ENCODE data around the gene OR2M4. TPM values are rescaled to one million over a fixed set of nuclear protein-coding genes. Genes with fewer than 3 reads are reported as not detected.
"Not testable (repeated sequence)": the region's sequence is repeated elsewhere in the genome, so short reads cannot be mapped to it uniquely, and the experiment has no call there.

Gene OR2M4, protein sequence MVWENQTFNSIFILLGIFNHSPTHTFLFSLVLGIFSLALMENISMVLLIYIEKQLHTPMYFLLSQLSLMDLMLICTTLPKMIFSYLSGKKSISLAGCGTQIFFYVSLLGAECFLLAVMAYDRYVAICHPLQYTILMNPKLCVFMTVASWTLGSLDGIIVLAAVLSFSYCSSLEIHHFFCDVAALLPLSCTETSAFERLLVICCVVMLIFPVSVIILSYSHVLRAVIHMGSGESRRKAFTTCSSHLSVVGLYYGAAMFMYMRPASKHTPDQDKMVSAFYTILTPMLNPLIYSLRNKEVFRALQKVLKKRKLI
- not detected for polyA plus RNA-seq (2012; ENCODE audit: missing spikeins)

- no peak for FAIRE-seq
- DNase-seq (ENCODE audit: insufficient read length) = no peak
- no peak for TF ChIP-seq POLR2AphosphoS5 (IDR thresholded peaks at IDR 0.05; ENCODE audit: low read depth, low read length)
- no peak for TF ChIP-seq TAF1 (IDR thresholded peaks at IDR 0.05; ENCODE audit: borderline replicate concordance, low read depth, low read length)
- TF ChIP-seq POLR2A (IDR thresholded peaks at IDR 0.05; ENCODE audit: low read depth, low read length) = no peak
Measured at GRCh38 chr1:248231117-248231516, at the start of gene OR2M4. TSS of gene OR2M4 (plus strand) at chr1:248231417. CDS start at chr1:248238929, 7,512 bp downstream.

GRCh38 chr1:248183996-248184395 lies 47.2 kb upstream of the OR2M4 start:
- TF ChIP-seq TAF1 (IDR thresholded peaks at IDR 0.05; ENCODE audit: borderline replicate concordance, low read depth, low read length) (no peak), POLR2AphosphoS5 (IDR thresholded peaks at IDR 0.05; ENCODE audit: low read depth, low read length) (no peak), POLR2A (IDR thresholded peaks at IDR 0.05; ENCODE audit: low read depth, low read length) (no peak)
- no peak for DNase-seq (ENCODE audit: insufficient read length)
- FAIRE-seq = no peak

DNA sequence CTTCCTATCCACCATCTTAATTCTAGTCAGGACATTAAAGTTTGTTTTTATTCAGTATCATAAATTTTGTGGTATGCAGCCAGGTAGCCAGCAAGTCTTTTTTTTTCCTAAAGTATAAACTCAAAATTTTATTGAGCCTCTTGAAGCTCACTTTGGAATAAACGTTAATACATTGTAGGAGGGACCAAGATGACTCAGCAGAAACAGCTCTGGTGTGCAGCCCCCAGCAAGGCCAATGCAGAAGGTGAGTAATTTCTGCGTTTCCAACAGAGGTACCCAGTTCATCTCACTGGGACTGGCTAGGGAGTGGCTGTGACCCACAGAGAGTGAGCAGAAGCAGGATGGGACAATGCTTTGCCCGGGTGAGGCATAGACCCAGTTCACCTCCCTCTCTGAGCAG lies 43.9 kb upstream of the OR2M4 start:
- no peak for DNase-seq (ENCODE audit: insufficient read length)

DNA sequence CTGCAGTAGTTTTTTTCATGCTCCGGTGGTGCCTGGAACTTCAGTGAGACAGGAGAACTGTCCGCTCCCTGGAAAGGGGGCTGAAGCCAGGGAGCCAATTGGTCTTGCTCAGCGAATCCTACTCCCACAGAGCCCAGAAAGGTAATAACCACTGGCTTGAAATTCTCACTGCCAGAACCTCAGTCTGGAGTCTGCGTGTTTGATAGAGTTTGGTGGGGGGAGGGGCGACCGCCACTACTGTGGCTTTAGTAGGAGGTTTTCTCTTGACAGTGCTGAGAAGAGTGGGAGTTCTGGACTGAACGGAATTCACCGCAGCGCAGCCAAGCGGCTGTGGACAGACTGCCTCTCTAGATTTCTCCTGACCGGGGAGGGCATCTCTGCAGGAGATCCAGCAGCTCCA lies 42.2 kb upstream of the OR2M4 start:
- DNase-seq (ENCODE audit: insufficient read length) (no peak), FAIRE-seq (no peak)
- TF ChIP-seq TAF1 (IDR thresholded peaks at IDR 0.05; ENCODE audit: borderline replicate concordance, low read depth, low read length) (no peak), POLR2AphosphoS5 (IDR thresholded peaks at IDR 0.05; ENCODE audit: low read depth, low read length) (no peak), POLR2A (IDR thresholded peaks at IDR 0.05; ENCODE audit: low read depth, low read length) (no peak)

More for the DNA sequence above, 43.9 kb upstream of the OR2M4 start:
- TF ChIP-seq POLR2AphosphoS5 (IDR thresholded peaks at IDR 0.05; ENCODE audit: low read depth, low read length) = no peak
- no peak for TF ChIP-seq POLR2A (IDR thresholded peaks at IDR 0.05; ENCODE audit: low read depth, low read length)
- no peak for TF ChIP-seq TAF1 (IDR thresholded peaks at IDR 0.05; ENCODE audit: borderline replicate concordance, low read depth, low read length)
- FAIRE-seq = no peak

- FAIRE-seq (no peak), DNase-seq (ENCODE audit: insufficient read length) (no peak)
- no peak for TF ChIP-seq TAF1 (IDR thresholded peaks at IDR 0.05; ENCODE audit: borderline replicate concordance, low read depth, low read length)
- TF ChIP-seq POLR2AphosphoS5 (IDR thresholded peaks at IDR 0.05; ENCODE audit: low read depth, low read length) = no peak
- TF ChIP-seq POLR2A (IDR thresholded peaks at IDR 0.05; ENCODE audit: low read depth, low read length) = no peak
Measured at GRCh38 chr1:248194117-248194516, 37.1 kb upstream of the OR2M4 start.

DNA sequence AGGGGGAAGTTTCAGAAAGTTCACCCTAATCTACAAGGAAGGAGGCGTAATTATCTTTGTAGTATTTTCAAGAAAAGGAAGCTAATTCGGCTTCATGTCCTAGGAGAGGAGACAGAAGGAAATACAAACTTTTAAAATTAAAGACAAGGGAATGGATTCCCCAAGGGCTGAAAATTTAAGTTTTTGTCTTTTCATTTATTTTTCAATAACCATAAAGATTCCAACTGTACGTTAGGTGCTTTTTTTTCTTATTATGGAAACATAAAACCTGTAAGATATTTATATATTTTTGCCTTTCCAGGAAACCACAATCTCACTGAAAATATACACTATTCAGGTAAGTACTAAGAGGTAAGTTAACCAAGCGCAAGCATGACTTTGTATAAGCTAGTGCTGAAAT lies 34.3 kb upstream of the OR2M4 start, which contains the start of gene OR2M3:
TSS of gene OR2M3 (plus strand) at position 301 of the 400 bp plus-strand sequence. CDS start 5,803 bp downstream, outside the sequence.
- FAIRE-seq (no peak), DNase-seq (ENCODE audit: insufficient read length) (no peak)
- no peak for TF ChIP-seq POLR2AphosphoS5 (IDR thresholded peaks at IDR 0.05; ENCODE audit: low read depth, low read length)
- TF ChIP-seq POLR2A (IDR thresholded peaks at IDR 0.05; ENCODE audit: low read depth, low read length) = no peak
- no peak for TF ChIP-seq TAF1 (IDR thresholded peaks at IDR 0.05; ENCODE audit: borderline replicate concordance, low read depth, low read length)

DNA sequence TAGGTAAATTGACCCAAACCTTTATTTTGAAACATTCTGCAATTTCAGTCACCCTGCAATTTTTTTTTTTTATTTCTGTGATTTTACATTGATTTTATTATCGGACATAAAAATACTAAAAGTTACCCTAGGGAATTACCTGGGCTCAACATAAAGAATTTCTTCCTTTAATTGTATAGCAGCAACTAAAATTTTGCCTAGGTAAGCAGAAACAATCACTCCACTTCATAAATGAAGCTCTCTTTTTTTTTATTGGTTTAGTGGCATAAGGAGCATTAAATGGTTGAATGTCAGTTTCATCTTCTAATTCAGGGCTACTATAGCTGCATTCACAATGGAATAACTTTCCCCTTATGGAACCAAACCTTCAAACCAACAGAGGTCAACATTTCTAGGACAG lies 15.3 kb upstream of the OR2M4 start:
- DNase-seq (ENCODE audit: insufficient read length) (no peak), FAIRE-seq (no peak)
- no peak for TF ChIP-seq POLR2AphosphoS5 (IDR thresholded peaks at IDR 0.05; ENCODE audit: low read depth, low read length)
- TF ChIP-seq POLR2A (IDR thresholded peaks at IDR 0.05; ENCODE audit: low read depth, low read length) = no peak
- TF ChIP-seq TAF1 (IDR thresholded peaks at IDR 0.05; ENCODE audit: borderline replicate concordance, low read depth, low read length) = no peak

DNA sequence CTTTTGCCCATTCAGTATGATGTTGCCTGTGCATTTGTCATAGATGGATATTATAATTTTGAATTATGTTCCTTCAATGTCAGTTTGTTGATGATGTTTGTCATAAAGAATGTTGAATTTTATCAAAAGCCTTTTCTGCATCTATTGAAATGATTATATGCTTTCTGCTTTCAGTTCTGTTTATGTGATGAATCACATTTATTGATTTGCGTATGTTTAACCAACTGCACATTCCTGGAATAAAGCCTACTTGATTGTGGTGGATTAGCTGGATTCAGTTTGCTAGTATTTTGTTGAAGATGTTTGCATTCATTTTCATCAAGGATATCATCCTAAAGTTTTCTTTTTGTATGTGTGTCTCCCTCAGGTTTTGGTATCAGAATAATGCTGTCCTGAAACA lies 5.7 kb upstream of the OR2M4 start:
- FAIRE-seq = no peak
- no peak for DNase-seq (ENCODE audit: insufficient read length)
- TF ChIP-seq POLR2AphosphoS5 (IDR thresholded peaks at IDR 0.05; ENCODE audit: low read depth, low read length) = no peak
- TF ChIP-seq TAF1 (IDR thresholded peaks at IDR 0.05; ENCODE audit: borderline replicate concordance, low read depth, low read length) = no peak
- no peak for TF ChIP-seq POLR2A (IDR thresholded peaks at IDR 0.05; ENCODE audit: low read depth, low read length)

DNA sequence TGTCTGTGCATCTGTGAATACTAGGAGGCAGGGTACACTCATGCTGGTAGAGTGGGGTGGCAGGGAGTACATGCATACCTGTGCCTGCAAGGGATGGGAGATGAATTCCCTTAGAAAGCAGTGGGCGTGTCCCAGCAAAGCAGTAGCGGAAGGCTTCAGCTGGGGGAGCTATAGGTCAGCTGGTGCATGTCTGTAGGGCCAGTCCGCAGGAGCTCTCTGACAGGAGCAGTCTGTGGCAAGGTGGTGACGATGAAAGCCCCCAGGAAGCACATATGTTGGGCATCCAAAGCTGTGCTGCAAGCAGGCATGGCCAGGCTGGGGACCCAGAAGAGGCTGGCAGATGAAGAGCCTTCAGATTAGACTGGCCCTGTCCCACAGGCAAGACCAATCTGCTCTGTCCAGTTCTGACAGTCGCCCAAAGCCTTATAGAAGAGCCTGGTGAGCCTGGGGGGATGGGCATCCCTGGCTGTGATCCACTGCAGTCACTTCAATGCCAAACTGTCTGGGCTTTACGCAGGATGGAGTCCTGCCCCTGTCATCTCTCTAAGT lies 1.8 kb upstream of the OR2M4 start:
- DNase-seq (ENCODE audit: insufficient read length) (no peak), FAIRE-seq (no peak)
- TF ChIP-seq POLR2AphosphoS5 (IDR thresholded peaks at IDR 0.05; ENCODE audit: low read depth, low read length) = no peak
- TF ChIP-seq POLR2A (IDR thresholded peaks at IDR 0.05; ENCODE audit: low read depth, low read length) = no peak

GRCh38 chr1:248239478-248239877 lies 8.3 kb downstream of the OR2M4 start:
- no peak for TF ChIP-seq POLR2A (IDR thresholded peaks at IDR 0.05; ENCODE audit: low read depth, low read length)
- TF ChIP-seq POLR2AphosphoS5 (IDR thresholded peaks at IDR 0.05; ENCODE audit: low read depth, low read length) = no peak
- TF ChIP-seq TAF1 (IDR thresholded peaks at IDR 0.05; ENCODE audit: borderline replicate concordance, low read depth, low read length) = no peak
- FAIRE-seq (no peak), DNase-seq (ENCODE audit: insufficient read length) (no peak)

- no peak for TF ChIP-seq TAF1 (IDR thresholded peaks at IDR 0.05; ENCODE audit: borderline replicate concordance, low read depth, low read length)
- TF ChIP-seq POLR2A (IDR thresholded peaks at IDR 0.05; ENCODE audit: low read depth, low read length) = no peak
- TF ChIP-seq POLR2AphosphoS5 (IDR thresholded peaks at IDR 0.05; ENCODE audit: low read depth, low read length) = no peak
- FAIRE-seq = peak; percentile 69
- peak; percentile 12 for DNase-seq (ENCODE audit: insufficient read length)
Measured at GRCh38 chr1:248243204-248243603, 12.0 kb downstream of the OR2M4 start.

DNA sequence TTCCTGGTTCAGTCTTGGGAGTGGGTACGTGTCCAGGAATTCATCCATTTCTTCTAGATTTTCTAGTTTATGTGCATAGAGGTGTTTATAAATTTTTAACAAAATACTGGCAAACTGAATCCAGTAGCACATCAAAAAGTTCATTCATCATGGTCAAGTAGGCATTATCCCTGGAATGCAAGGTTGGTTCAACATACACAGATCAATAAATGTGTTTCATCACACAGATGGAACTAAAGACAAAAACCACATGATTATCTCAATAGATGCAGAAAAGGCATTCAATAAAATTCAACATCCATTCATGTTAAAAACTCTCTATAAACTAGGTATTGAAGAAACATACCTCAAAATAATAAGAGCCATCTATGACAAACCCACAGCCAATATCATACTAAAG lies 28.1 kb downstream of the OR2M4 start:
- FAIRE-seq; DNase-seq (ENCODE audit: insufficient read length): not testable (repeated sequence)

Measured in GM12892 (cell line).